Endodermal cell (in vitro differentiated cells): ENCODE results near the gene KCNAB2. TPM values are rescaled to one million over a fixed set of nuclear protein-coding genes. Genes with fewer than 3 reads are reported as not detected.

ENCODE experiments used
- DNase-seq: peaks from one replicate; pipeline ENCODE4 v3.0.0-alpha.2; 2017
- H3K27ac ChIP-seq: 2 replicates; pipeline ENCODE4 v1.5.1; 2013; ENCODE audit warnings: mild to moderate bottlenecking, low read depth, low read length, moderate library complexity
- H3K27me3 ChIP-seq: 2 replicates; pipeline ENCODE4 v1.6.1; 2013; ENCODE audit warnings: mild to moderate bottlenecking, low read length, moderate library complexity; ENCODE audit not compliant: insufficient read depth, control insufficient read depth, poor library complexity, severe bottlenecking
- H3K36me3 ChIP-seq: 2 replicates; pipeline ENCODE4 v1.7.0; 2013; ENCODE audit warnings: mild to moderate bottlenecking, low read length, moderate library complexity; ENCODE audit not compliant: control insufficient read depth, insufficient read depth
- H3K4me1 ChIP-seq: one replicate; pipeline ENCODE4 v1.7.0; 2013; ENCODE audit warnings: low read length; ENCODE audit not compliant: control insufficient read depth, insufficient read depth
- H3K4me3 ChIP-seq: 2 replicates; pipeline ENCODE4 v1.5.1; 2013; ENCODE audit warnings: mild to moderate bottlenecking, low read length, moderate library complexity
- H3K9ac ChIP-seq: 2 replicates; pipeline ENCODE4 v1.6.1; 2013; ENCODE audit warnings: mild to moderate bottlenecking, low read length, moderate library complexity; ENCODE audit not compliant: poor library complexity, severe bottlenecking; ENCODE audit errors: extremely low read depth
- H3K9me3 ChIP-seq: 2 replicates; pipeline ENCODE4 v1.6.1; 2013; ENCODE audit warnings: mild to moderate bottlenecking, low read length, moderate library complexity; ENCODE audit not compliant: control insufficient read depth
- H3K27ac Mint-ChIP-seq: 2 replicates; pipeline ENCODE4 v1.8.0; 2020; ENCODE audit warnings: mixed read lengths
- H3K27me3 Mint-ChIP-seq: 2 replicates; pipeline ENCODE4 v1.8.0; 2021; ENCODE audit warnings: mild to moderate bottlenecking, mixed read lengths; ENCODE audit not compliant: insufficient read depth
- H3K36me3 Mint-ChIP-seq: 2 replicates; pipeline ENCODE4 v1.8.0; 2020; ENCODE audit warnings: low read depth, mixed read lengths
- H3K4me1 Mint-ChIP-seq: 2 replicates; pipeline ENCODE4 v1.8.0; 2020; ENCODE audit warnings: mixed read lengths
- H3K4me3 Mint-ChIP-seq: 2 replicates; pipeline ENCODE4 v1.8.0; 2020; ENCODE audit warnings: mild to moderate bottlenecking, moderate library complexity, mixed read lengths
- H3K9me3 Mint-ChIP-seq: 2 replicates; pipeline ENCODE4 v1.8.0; 2020; ENCODE audit warnings: mild to moderate bottlenecking, mixed read lengths
- CTCF ChIP-seq: fragments of 200-600 bp; sonication (generic); conservative IDR thresholded peaks from 2 replicates; pipeline ENCODE4 v1.5.0; 2021; ENCODE audit warnings: antibody characterized with exemption, mild to moderate bottlenecking
- WGBS, 2 experiments: methylation state at CpG; one replicate each; pipeline versions ENCODE4 v1.1.5 to v1.1.7; 2013; ENCODE audit warnings: missing lambda C conversion rate in 2 of 2, mixed read lengths in 1 of 2; ENCODE audit not compliant: insufficient coverage in 1 of 2, insufficient read length in 1 of 2; 5-methylcytosine and 5-hydroxymethylcytosine counted together
- total RNA-seq, 2 donors: library from RNA; stranded (reverse); fragmentation: NEBNext Ultra II Directional in 1 of 2; extraction: Animal tissue kit (Norgen Biotek cat#: 25700) in 1 of 2; gene quantifications; 2 replicates in 1 of 2; 3 replicates in 1 of 2; pipeline ENCODE4 v1.2.1, GENCODE V29; 2021

Gene KCNAB2
- total RNA-seq, 2 donors from 2014 or later, result 14.9 to 22.9 TPM

- H3K9me3 ChIP-seq, result no peaks in the 10 kb centered on the region
- no peak overlapping the region for H3K27ac ChIP-seq
- Mint-ChIP-seq H3K27me3 (peaks cover 2% of the 10 kb centered on the region), H3K4me3 (no peak overlapping the region), H3K27ac (no peak overlapping the region), H3K4me1 (peaks cover 21% of the 10 kb centered on the region), H3K36me3 (no peaks in the 10 kb centered on the region), H3K9me3 (no peaks in the 10 kb centered on the region)
- no peak overlapping the region for H3K4me3 ChIP-seq
- no peak for TF ChIP-seq CTCF
- H3K9ac ChIP-seq, result no peak overlapping the region
- peaks cover 10% of the 10 kb centered on the region for H3K4me1 ChIP-seq
- no peaks in the 10 kb centered on the region for H3K36me3 ChIP-seq
- peaks cover 5% of the 10 kb centered on the region for H3K27me3 ChIP-seq
- DNase-seq, result no peak
- WGBS, 2 experiments, result 92 to 94% methylated on average over 7 to 17 of the region's 17 CpGs
These were observed 45.0 kb upstream of the KCNAB2 start for GRCh38 chr1:6000444-6001288.

GRCh38 chr1:6001992-6002576 is 43.6 kb upstream of the KCNAB2 start:
- H3K36me3 Mint-ChIP-seq, result no peaks in the 10 kb centered on the region
- peaks cover 2% of the 10 kb centered on the region for H3K27me3 Mint-ChIP-seq
- 88 to 89% methylated on average over 9 to 13 of the region's 13 CpGs for WGBS, 2 experiments
- Histone ChIP-seq H3K27ac (no peak overlapping the region), H3K9me3 (no peaks in the 10 kb centered on the region), H3K36me3 (no peaks in the 10 kb centered on the region), H3K4me1 (peaks cover 10% of the 10 kb centered on the region), H3K9ac (no peak overlapping the region), H3K4me3 (no peak overlapping the region), H3K27me3 (peaks cover 5% of the 10 kb centered on the region)
- no peaks in the 10 kb centered on the region for H3K9me3 Mint-ChIP-seq
- no peak for DNase-seq
- no peak overlapping the region for H3K27ac Mint-ChIP-seq
- H3K4me1 Mint-ChIP-seq, result peaks cover 21% of the 10 kb centered on the region
- H3K4me3 Mint-ChIP-seq, result no peak overlapping the region
- no peak for TF ChIP-seq CTCF

- no peaks in the 10 kb centered on the region for H3K9me3 Mint-ChIP-seq
- no peaks in the 10 kb centered on the region for H3K36me3 ChIP-seq
- no peak overlapping the region for H3K27ac ChIP-seq
- no peak overlapping the region for H3K27ac Mint-ChIP-seq
- no peak overlapping the region for H3K4me3 ChIP-seq
- WGBS, 2 experiments, result 63 to 65% methylated on average over 22 to 33 of the region's 33 CpGs
- H3K27me3 ChIP-seq, result peaks cover 5% of the 10 kb centered on the region
- DNase-seq, result peak; percentile 67
- no peaks in the 10 kb centered on the region for H3K36me3 Mint-ChIP-seq
- peaks cover 10% of the 10 kb centered on the region for H3K4me1 ChIP-seq
- H3K9ac ChIP-seq, result no peak overlapping the region
- H3K27me3 Mint-ChIP-seq, result peaks cover 1% of the 10 kb centered on the region
- H3K4me1 Mint-ChIP-seq, result peaks cover 21% of the 10 kb centered on the region
- no peak overlapping the region for H3K4me3 Mint-ChIP-seq
- no peaks in the 10 kb centered on the region for H3K9me3 ChIP-seq
- peak; percentile 40 for TF ChIP-seq CTCF
These were observed 42.8 kb upstream of the KCNAB2 start for GRCh38 chr1:6002714-6003501.
